GM20431 (cell line): ENCODE measurements around the gene ADAM15.

Experiments
- in situ Hi-C: fragments of 300-500 bp; cut with MseI, MboI; formaldehyde crosslinking; loops from one replicate; pipeline ENCODE4 v1.15.0; 2020; ENCODE audit warnings: low sequenced_read_pairs; ENCODE audit not compliant: unreplicated experiment

ADAM15 gene

GRCh38 chr1:155011004-155011416, 40.1 kb upstream of the ADAM15 start:
- in situ Hi-C loops: no loop called here

- in situ Hi-C loops: no loop called here
Measured at GRCh38 chr1:155011437-155012025, 39.6 kb upstream of the ADAM15 start.

- in situ Hi-C loops: no loop called here
Measured at GRCh38 chr1:155012026-155012546, 39.0 kb upstream of the ADAM15 start.

DNA sequence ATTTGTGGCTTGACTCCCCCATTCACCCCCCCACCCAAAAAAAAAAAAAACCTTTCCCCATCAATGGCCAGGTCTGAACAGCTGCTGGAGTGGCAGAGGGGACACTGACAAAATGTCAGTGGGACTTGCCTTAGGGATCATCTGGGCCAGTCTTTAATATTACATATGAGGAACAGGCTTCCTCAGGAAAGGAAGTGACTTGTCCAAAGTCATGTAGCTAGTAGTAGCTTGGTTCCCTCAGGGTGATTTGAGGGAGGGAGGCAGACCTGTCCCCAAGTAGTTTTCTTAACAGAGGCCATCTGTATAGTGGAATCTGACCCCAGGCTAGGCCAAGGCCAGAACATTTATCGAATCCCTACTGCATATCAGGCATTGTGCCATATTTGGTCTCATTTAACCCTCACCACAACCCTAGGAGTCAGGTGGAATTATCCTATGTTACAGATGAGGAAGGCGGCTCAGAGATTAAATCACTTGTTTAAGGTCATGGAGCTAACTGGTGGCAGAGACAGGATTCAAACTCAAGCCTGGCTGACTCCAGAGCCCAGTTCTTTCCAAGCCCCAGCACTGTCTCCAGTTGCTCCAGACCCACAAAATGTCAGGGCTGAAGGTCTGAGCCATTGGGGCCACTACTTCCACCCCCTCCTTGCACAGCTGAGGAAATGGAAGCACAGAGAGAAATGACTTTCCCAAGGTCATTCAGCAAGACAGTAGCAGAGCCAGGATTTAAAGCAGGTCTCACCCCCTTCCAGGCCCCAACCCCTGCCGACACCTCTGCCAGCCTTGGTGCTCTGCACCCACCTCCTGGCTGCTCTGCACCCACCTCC, 38.1 kb upstream of the ADAM15 start:
- in situ Hi-C loops: no loop called here

- in situ Hi-C loops: no loop called here
Measured at GRCh38 chr1:155013632-155014031, 37.5 kb upstream of the ADAM15 start.

DNA sequence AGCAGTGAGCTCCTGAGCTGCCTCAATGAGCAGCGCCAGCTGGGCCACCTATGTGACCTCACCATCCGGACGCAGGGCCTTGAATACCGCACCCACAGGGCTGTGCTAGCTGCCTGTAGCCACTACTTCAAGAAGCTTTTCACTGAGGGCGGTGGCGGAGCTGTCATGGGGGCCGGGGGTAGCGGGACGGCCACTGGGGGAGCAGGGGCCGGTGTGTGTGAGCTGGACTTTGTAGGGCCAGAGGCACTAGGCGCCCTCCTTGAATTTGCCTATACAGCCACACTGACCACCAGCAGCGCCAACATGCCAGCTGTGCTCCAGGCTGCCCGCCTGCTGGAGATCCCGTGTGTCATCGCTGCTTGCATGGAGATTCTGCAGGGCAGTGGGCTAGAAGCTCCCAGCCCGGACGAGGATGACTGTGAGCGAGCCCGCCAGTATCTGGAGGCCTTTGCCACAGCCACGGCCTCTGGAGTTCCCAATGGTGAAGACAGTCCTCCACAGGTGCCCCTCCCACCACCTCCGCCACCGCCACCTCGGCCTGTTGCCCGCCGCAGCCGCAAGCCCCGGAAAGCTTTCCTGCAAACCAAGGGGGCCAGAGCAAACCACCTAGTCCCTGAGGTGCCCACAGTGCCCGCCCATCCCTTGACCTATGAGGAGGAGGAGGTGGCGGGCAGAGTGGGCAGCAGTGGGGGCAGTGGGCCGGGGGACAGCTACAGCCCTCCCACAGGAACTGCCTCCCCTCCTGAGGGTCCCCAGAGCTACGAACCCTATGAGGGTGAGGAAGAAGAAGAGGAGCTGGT, 36.2 kb upstream of the ADAM15 start:
- in situ Hi-C loops: no loop called here

DNA sequence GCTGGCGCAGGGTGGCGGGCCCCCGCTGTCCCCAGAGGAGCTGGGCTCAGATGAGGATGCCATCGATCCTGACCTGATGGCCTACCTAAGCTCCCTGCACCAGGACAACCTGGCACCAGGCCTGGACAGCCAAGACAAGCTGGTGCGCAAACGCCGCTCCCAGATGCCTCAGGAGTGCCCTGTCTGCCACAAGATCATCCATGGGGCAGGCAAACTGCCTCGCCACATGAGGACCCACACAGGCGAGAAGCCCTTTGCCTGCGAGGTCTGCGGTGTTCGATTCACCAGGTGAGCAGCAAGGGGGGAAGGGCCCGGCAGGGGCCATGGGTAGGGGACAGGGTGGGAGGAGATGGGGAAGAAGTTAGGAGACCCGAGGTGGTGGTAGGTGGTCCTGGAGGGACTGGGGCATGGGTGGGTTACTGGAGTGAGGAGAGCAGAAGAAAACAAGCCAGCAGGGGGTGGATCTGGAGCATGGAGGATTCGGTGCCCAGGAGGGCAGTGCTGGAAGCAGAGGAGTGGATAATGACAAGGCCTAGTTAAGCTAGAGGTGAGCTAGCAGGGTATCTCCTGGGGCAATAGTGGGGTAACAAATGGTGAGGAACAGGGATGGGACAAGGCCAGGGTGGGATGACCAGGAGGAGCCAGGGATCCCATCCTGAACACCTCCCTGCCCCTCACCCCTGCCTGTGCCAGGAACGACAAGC, 35.4 kb upstream of the ADAM15 start:
- in situ Hi-C loops: no loop called here

GRCh38 chr1:155016231-155016831, 34.8 kb upstream of the ADAM15 start:
- in situ Hi-C loops: no loop called here

GRCh38 chr1:155017041-155017945, 33.8 kb upstream of the ADAM15 start:
- in situ Hi-C loops: no loop called here

DNA sequence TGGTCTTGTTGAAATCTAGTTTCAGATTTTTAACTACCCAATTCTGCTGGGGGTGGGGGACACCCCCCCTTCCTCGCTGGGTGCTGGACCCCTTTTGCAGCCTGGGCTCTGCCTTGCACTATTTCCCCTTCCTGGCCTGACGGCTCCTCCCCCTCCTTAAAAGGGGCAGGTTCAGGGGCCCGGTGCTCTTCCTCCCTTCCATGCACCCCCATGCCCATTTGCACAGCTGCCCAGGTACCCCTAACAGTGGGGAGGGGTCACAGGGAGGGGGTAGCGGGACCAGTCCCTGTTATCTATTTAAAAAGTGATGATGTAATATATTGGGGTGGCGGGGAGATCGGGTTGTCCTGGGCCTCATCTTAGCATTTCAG, 33.2 kb upstream of the ADAM15 start:
- in situ Hi-C loops: no loop called here

DNA sequence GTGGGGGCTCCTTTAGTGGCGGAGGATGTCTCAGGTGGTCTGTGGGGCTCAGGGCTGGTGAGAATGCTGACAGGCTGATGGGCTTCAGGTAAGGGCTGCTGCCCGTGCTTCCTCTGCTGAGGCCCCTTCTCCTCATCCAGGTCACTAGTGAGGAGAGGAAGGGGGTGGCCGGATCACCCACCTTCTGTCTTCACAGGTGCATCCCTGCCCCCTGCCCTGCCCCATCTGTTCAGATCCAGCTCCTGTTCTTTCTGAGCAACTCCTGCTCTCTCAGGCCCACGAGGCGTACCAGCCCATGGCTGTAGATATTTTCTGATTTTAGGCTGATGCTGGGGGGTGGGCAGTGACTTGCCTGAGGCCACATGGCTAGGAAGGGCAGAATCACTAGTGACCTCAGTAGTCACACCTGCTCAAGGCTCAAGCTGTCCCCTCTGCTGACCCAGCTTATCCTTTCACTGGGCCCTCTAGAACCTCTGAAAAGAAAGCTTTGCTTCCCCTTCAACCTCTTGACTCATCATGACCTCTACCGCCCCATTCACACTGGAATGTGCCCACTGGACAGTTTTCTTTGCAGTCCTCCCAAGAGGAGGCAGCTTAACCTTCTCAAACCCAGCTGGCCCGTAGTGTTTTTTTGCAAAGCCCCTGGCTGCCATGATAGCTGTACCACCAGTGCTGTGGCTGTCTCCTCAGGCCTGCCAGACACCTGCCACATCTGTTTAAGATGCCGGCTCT, 32.3 kb upstream of the ADAM15 start:
- in situ Hi-C loops: no loop called here

DNA sequence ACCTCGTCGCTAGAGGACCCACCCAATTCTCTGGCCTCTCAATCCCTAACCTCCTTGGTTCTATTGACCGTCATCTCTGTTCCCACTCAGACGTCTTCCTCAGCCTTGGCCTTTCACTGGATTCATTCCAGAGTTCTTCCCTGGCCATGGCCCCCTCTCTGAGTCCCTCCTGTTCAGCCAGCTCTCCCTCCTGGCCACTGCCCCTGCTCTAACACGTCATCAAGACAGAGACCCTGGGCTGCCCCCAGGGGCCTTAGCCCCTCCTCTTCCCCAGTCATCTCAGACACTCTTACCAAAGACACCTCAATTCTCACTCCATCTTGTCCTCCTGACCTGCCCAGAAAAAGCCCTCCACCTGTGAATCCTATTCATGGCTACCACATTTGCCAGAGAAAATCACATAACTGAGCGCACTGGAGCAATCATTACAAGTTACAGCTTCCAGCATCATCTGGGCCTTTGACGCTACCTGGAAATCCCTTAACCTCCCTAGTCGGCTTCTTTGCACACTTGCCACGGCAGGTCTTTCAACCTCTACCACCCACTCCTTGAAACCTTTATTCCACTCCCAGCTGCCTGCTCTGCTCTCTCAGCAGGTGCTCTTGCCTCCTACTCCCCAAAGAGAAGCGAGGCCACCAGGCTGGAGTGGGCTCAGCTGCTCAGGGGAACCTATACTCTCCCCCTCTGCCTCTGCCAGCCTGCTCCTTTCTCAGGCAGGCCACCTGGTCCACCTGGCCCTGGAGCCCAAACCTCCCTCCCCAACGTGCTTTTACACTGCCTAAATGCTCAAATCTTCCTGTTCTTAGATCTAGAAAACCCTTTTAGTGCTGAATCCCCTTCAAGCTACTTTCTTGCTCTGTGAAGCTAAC, 31.5 kb upstream of the ADAM15 start:
- in situ Hi-C loops: no loop called here

DNA sequence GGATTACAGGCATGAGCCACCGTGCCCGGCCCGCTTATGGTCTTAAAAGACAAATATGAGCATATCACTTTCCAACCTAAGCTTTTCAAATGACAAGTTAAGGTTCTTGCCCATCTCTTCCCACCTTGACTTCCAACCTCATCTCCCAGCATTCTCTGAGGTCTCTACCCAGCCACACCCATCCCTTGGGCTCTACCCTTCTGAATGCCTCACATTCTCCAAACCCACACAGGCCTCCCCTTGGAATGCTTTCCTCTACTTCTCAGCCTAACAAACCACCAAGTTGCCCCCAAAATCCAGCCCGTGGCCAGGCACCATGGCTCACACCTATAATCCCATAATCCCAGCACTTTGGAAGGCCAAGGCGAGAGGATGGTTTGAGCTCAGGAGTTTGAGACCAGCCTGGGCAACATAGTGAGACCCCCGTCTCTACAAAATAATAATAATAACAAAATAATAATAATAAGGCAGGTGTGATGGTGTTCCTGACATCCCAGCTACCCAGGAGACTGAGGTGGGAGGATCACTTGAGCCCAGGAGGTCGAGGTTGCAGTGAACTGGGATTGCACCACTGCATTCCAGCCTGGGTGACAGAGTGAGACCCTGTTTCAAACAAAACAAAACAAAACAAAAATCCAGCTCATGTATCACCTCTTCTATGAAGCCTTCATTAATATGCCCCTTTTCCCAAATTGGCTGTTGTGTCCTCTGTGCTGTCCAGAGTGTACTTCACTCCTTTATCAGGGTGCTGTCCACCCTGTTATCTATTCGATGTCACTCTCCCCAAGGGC, 28.8 kb upstream of the ADAM15 start:
- in situ Hi-C loops: no loop called here

GRCh38 chr1:155022927-155023236, 28.2 kb upstream of the ADAM15 start:
- in situ Hi-C loops: no loop called here

DNA sequence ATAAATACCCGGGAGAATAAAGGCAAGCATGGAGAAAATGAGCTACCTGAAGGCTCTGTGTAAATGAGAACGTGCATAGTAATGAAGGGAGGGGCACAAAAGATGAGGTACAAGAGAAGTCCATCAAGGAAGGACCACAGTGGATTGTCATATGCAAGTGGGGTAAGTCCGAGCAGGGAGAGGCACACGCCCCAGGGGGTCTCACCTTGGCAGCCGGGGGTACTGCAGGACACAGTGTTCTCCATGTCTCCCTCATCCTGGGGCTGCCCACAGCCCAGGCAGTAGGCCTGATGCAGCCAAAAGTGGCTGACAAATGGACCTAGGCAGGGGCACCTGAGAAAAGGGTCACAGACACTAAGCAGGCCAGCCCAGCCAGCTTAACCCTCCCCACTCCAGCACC, 27.5 kb upstream of the ADAM15 start:
- in situ Hi-C loops: no loop called here

DNA sequence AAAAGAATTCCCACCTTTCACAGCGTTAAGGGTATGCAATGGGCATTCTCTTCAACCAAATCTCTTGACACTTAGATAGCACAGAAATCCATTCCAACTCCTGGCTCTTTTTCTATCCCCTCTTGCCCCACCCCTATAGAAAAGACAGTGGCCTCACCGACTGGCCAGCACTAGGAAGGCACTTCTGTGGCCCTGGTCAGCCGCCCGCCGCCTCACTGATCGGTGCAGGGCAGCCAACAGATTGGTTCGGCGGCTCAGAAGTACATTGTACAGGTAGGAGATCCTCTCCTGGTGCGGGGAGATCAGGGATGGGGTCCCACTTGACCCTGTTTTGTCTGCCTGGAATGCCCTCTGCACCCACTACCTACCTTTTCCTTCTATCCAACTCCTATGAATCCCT, 26.8 kb upstream of the ADAM15 start:
- in situ Hi-C loops: no loop called here

- in situ Hi-C loops: no loop called here
Measured at GRCh38 chr1:155026154-155026553, 25.0 kb upstream of the ADAM15 start.
